GM12878 (cell line): Measurements from ENCODE around the gene PYGB.

Experiments
- BMI1 ChIP-seq: fragments of 450-650 bp; IDR thresholded peaks from 2 replicates; pipeline ENCODE4 v1.6.1; 2016; ENCODE audit warnings: mild to moderate bottlenecking, moderate library complexity, borderline replicate concordance
- CBFB ChIP-seq: IDR thresholded peaks from 2 replicates; pipeline ENCODE4 v1.6.1; 2016; ENCODE audit warnings: antibody characterized with exemption, low read depth
- CTCF ChIP-seq, 3 experiments: IDR thresholded peaks in 2 of 3; conservative IDR thresholded peaks in 1 of 3; 2 replicates each; pipeline ENCODE4 v1.5.1; 2011; ENCODE audit warnings: low read depth in 3 of 3, low read length in 3 of 3, mild to moderate bottlenecking in 3 of 3, control low read depth in 2 of 3, moderate library complexity in 2 of 3, inconsistent platforms in 1 of 3, mixed read lengths in 1 of 3; ENCODE audit not compliant: control insufficient read depth in 2 of 3, insufficient read depth in 1 of 3; ENCODE audit errors: extremely low read depth in 1 of 3
- NRF1 ChIP-seq: conservative IDR thresholded peaks from 2 replicates; pipeline ENCODE4 v1.6.1; 2011; ENCODE audit warnings: mild to moderate bottlenecking, low read depth, low read length, improper control_type of control experiment
- POLR2A ChIP-seq: IDR thresholded peaks from 2 replicates; pipeline ENCODE4 v1.6.1; 2011; ENCODE audit warnings: low read depth, mild to moderate bottlenecking, low read length
- POLR2AphosphoS5 ChIP-seq: IDR thresholded peaks from 2 replicates; pipeline ENCODE4 v1.6.1; 2011; ENCODE audit warnings: mild to moderate bottlenecking, low read length, inconsistent platforms
- ZZZ3 ChIP-seq: IDR thresholded peaks from 2 replicates; pipeline ENCODE4 v1.6.1; 2011; ENCODE audit warnings: low read depth; ENCODE audit not compliant: control insufficient read depth, insufficient read length

- TF ChIP-seq POLR2AphosphoS5 (no peak), ZZZ3 (no peak), BMI1 (no peak), CBFB (no peak), CTCF (IDR thresholded peaks at IDR 0.05 in 2 of 3, conservative IDR thresholded peaks at IDR 0.05 in 1 of 3; ENCODE audit: control insufficient read depth in 2 of 3, extremely low read depth in 1 of 3, insufficient read depth in 1 of 3, low read depth in 3 of 3, low read length in 3 of 3) (no peak), POLR2A (no peak), NRF1 (no peak)
Measured at GRCh38 chr20:25253606-25254275, 5.9 kb downstream of the PYGB start.
